Osteocyte (in vitro differentiated cells): ENCODE results near the gene THSD4. TPM values are rescaled to one million over a fixed set of nuclear protein-coding genes. Genes with fewer than 3 reads are reported as not detected.

Experiments
- DNase-seq: peaks from one replicate; pipeline ENCODE4 v3.0.0; 2021; ENCODE audit warnings: mixed read lengths; ENCODE audit not compliant: unreplicated experiment; ENCODE audit errors: extremely low spot score
- H3K27ac Mint-ChIP-seq: one replicate; pipeline ENCODE4 v1.8.0; 2021; ENCODE audit warnings: mild to moderate bottlenecking, mixed read lengths; ENCODE audit not compliant: unreplicated experiment
- H3K27me3 Mint-ChIP-seq: one replicate; pipeline ENCODE4 v1.8.0; 2021; ENCODE audit warnings: mixed read lengths; ENCODE audit not compliant: unreplicated experiment
- H3K36me3 Mint-ChIP-seq: one replicate; pipeline ENCODE4 v1.8.0; 2021; ENCODE audit warnings: mixed read lengths; ENCODE audit not compliant: unreplicated experiment
- H3K4me1 Mint-ChIP-seq: one replicate; pipeline ENCODE4 v1.8.0; 2021; ENCODE audit warnings: mixed read lengths; ENCODE audit not compliant: unreplicated experiment
- H3K4me3 Mint-ChIP-seq: one replicate; pipeline ENCODE4 v1.8.0; 2021; ENCODE audit warnings: mild to moderate bottlenecking, moderate library complexity, mixed read lengths; ENCODE audit not compliant: unreplicated experiment
- H3K9me3 Mint-ChIP-seq: one replicate; pipeline ENCODE4 v1.8.0; 2021; ENCODE audit warnings: mixed read lengths; ENCODE audit not compliant: unreplicated experiment
- CTCF ChIP-seq: fragments of 200-600 bp; sonication (generic); IDR thresholded peaks from 2 replicates; pipeline ENCODE4 v1.5.0; 2021; ENCODE audit warnings: antibody characterized with exemption, mild to moderate bottlenecking, moderate library complexity
- total RNA-seq: library from RNA; stranded (reverse); gene quantifications from 2 replicates; pipeline ENCODE4 v1.2.1, GENCODE V29; 2021

Gene THSD4
- total RNA-seq, 1 donor from 2014 or later: 5.7 TPM

- peak; percentile 76 for DNase-seq
- Mint-ChIP-seq H3K36me3 (peaks cover 5% of the 10 kb centered on the region), H3K4me1 (peaks cover 6% of the 10 kb centered on the region), H3K27ac (no peak overlapping the region), H3K4me3 (no peak overlapping the region), H3K27me3 (no peaks in the 10 kb centered on the region), H3K9me3 (peaks cover 8% of the 10 kb centered on the region)
- TF ChIP-seq CTCF: no peak
These were observed 698.6 kb downstream of the THSD4 start for GRCh38 chr15:71813723-71814470.

- Mint-ChIP-seq H3K27me3 (no peaks in the 10 kb centered on the region), H3K36me3 (peaks cover 9% of the 10 kb centered on the region), H3K27ac (no peak overlapping the region), H3K9me3 (peaks cover 8% of the 10 kb centered on the region), H3K4me3 (no peak overlapping the region), H3K4me1 (peaks cover 6% of the 10 kb centered on the region)
- no peak for DNase-seq
- TF ChIP-seq CTCF: no peak
These were observed 700.0 kb downstream of the THSD4 start for GRCh38 chr15:71815301-71815700.

GRCh38 chr15:71817351-71817750, 702.1 kb downstream of the THSD4 start:
- Mint-ChIP-seq H3K27me3 (no peaks in the 10 kb centered on the region), H3K36me3 (peaks cover 23% of the 10 kb centered on the region), H3K9me3 (peaks cover 14% of the 10 kb centered on the region), H3K4me3 (no peak overlapping the region), H3K27ac (no peak overlapping the region), H3K4me1 (no peaks in the 10 kb centered on the region)
- peak; percentile 75 for DNase-seq
- no peak for TF ChIP-seq CTCF

- H3K36me3 Mint-ChIP-seq: peaks cover 31% of the 10 kb centered on the region
- no peaks in the 10 kb centered on the region for H3K27me3 Mint-ChIP-seq
- H3K4me1 Mint-ChIP-seq: no peaks in the 10 kb centered on the region
- H3K9me3 Mint-ChIP-seq: peaks cover 18% of the 10 kb centered on the region
- TF ChIP-seq CTCF: no peak
- no peak overlapping the region for H3K4me3 Mint-ChIP-seq
- DNase-seq: no peak
- H3K27ac Mint-ChIP-seq: no peak overlapping the region
These were observed 704.9 kb downstream of the THSD4 start for GRCh38 chr15:71820127-71820526.

GRCh38 chr15:71821547-71822129, 706.4 kb downstream of the THSD4 start:
- Mint-ChIP-seq H3K27ac (no peak overlapping the region), H3K36me3 (peaks cover 39% of the 10 kb centered on the region), H3K27me3 (no peaks in the 10 kb centered on the region), H3K4me1 (no peaks in the 10 kb centered on the region), H3K4me3 (no peak overlapping the region), H3K9me3 (peaks cover 18% of the 10 kb centered on the region)
- no peak for DNase-seq
- TF ChIP-seq CTCF: no peak
